Measurements from ENCODE around the gene C13orf42.

Gene C13orf42

DNA sequence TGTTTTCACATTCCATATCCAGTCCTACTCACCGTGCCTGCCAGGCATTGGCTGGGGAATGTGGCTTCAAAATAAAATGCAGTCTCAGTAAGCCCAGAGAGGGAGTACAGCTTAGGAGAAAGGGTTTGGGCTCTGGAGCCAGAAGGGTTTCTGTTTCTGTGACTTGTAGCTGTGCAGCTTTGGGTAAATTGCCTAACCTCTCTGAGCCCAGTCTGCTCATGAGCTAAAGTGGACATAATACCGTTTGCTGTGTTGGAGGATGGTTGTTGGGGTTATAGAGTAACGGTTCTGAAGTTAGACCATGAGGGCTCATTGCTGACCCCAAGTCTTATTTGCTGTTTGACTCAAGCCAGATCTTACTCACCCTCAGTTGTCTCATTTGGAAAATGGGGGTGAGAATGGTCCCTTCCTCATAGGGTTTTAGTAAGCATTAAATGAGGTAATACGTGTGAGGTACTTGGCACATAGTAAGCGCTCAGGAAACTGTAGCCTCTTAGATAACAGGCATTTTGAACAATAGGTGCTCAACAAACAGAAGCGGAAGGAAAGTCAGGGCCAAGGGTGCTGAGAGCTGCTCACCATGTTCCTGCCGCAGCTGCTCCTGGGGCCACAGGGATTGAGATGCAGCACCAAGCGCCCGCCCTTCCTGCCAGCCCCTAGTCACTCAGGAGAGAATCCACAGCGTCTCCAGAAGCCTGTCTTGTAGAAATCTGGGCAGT, 45.5 kb downstream of the C13orf42 start:
- DNase-seq (ENCODE audit: low spot score): no peak

DNA sequence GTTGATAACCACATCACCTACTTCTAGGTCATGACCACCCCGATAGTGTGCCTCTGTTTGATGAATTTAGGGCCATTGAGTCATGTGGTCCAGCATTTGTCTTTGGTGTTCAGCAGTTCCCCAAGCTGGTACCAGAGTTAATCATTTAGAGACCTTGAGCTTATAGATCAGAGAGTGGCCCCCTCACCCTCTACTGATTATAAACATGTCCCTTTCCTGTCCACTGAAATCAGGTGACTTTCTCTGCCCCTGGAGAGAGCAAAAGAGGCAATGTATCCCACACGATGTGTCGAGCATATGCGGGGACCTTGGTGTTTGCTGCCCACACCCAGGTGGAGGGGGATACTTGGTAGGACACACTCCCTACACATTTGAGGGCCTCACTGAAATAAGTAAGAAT, 46.3 kb downstream of the C13orf42 start:
- no peak for DNase-seq (ENCODE audit: low spot score)

DNA sequence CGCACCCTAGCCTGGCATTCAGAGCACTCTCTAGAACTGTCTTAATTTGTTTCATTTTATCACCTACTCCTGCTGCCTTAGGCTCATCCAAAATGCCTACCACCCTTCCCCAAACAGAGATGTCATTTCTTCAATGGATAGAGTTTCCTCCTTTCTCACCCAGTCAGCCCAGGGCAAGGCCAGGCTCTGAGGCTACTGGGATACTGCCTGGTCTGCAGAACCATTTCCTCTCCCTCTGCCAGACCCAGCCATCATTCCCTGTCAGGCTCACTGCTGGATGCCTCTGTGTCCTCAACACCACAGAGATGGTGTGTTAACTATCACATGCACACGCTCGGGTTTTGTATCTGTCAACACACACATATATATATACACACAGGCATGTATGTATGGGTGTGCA, 47.2 kb downstream of the C13orf42 start:
- DNase-seq (ENCODE audit: low spot score): no peak

DNA sequence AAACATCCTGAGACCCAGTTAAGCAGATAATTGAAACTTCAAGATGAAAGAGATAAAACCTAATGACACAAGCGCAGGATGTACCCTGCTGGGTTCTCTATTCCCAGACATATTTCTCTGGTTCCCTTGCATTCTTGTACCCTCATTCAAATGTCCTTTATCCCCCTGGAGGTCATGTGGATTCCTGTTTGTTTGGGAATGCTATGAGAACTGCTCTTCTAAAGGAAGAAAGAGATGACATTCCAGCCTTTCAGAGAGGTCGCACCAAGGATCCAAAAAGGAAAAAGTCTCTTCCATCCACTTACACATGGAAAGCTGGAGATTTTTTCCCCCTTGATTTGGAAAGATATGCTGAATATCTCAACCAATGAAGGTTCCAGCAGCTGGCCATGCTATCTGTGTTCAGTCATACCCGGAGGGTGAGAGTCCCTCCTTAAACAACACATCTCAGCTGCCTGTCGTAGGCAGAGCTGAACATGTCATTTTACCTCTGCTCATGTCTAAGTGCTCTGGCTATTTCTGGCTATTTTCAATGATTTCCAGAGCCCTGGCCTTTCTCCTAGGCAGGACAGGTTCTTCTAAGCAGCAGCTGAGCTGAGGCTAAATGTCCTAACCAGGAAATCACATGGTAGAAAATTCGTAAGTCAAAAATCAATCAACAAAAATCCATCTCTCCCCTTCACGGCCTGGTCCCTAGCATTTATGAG, 52.5 kb downstream of the C13orf42 start:
- DNase-seq (ENCODE audit: low spot score): no peak

DNA sequence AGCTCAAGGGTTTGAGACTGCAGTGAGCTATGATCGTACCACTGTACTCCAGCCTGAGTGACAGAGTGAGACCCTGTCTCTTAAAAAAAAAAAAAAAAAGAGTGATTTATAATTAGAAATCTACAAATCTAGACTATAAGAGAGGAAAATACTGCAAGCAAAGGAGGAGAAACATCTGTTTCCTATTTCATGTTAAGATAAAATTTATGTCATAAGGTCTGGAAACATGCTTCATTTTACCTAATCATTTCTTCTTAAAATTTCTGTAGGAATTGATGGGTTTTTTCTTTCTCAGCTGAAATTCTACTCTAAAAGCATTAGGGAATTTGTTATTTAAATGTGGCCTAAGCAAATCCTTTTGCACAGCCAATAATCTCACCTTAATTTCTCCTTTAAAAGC, 53.2 kb downstream of the C13orf42 start:
- DNase-seq (ENCODE audit: low spot score): no peak

DNA sequence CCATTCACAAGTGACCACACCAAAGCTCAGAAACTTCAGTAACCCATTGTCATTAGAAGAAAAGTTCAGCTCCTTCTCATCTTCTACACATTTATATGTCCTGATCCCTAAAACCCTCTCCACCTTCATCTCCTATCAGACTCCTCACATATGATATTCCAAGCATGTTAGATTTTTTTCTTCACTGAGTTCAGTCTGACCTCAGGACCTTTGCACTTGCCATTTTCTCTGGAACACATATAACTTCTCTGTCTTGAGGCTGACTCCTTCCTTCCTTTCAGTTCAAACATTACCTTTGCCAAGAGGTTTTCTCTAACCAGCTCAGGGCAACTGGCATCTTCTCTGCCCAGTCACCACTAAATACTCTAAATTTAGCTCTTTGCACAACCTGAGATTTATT, 54.1 kb downstream of the C13orf42 start:
- no peak for DNase-seq (ENCODE audit: low spot score)

DNA sequence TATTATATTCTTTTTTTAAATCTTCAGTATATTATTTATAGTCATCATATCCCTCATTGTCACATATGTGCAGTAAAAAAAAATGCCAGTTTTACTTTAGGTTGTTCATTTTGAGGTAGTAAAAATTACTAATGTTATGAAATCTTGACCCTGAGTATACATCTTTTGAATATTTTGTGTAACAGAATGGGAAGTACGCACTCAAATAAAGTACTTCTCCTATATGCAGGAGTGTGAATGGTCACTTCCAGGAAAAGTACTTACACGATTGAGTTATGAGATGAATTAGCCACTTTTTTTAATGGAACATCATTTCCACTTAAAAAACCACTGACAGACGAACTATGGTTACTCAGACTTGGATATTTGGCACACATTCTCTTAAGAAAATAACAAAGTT, 58.5 kb downstream of the C13orf42 start:
- no peak for DNase-seq (ENCODE audit: low spot score)

DNA sequence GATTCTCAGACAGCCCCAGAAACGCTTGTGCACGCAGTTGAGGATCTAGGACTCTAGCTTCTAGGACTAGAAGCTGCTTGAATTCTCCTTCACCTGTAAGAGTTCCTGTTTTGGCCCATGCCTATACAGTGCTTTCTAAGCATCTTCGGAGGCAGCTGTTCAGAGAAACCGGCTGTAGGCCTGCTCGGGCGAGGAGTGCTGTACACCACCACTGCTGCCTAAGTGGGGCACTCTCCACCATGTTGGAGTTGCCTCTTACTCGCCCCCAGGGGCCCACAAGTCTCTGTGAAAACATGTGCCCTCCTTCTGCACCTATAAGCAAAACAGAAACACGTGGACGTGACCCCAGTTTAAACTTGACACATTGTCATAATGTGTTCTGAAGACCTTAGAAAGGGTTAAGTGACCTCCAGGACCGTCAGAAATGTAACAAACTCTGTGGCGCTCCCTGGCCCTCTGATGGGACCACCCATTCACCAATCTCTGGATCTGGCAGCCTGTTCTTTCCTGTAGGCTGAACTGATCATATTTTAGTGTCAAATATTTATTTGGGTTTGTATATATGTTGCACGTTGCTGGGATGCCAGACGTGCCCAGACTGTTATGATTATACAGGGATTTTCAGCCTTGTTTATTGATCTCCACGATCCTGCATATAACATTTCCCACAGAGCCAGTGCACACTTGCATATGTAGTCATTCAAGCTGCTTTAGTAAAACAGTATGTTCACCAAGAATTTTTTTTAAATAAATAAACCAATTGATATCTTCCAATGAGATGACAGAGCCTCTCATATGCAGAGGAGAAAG, 60.8 kb downstream of the C13orf42 start:
- no peak for DNase-seq (ENCODE audit: low spot score)

DNA sequence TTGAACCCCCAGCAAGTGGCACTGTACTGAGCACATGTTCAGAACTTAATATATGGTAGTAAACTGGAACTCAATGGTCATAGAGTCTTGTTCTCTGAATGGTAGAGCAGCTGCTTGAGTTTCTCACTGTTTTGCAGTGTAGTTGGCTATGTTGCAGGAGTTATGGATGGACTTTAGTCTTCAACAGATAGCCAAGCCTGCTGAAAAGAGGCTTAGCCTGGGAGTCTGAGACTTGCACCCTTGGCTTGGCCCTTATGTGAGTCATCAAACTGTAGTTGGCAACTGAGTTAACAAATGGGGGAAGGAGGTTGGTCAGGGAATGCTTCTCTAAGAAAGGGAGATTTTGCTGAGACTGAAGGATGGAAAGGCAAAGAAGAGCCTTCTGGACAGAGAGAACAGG, 62.5 kb downstream of the C13orf42 start:
- DNase-seq (ENCODE audit: low spot score): no peak

DNA sequence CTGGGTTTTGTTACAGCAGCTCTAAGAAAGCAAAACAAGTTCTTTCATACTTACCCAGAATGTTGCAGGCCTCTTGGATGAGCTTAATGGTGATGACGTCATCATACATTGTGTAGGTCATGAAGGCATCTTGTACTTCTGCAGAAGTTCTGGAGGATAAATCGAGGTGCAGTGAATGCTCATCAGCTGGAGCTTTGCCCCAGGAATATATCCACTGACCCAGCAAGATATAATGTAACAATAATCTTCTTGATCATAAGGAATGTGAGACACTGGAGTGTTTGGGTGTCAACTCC, 63.0 kb downstream of the C13orf42 start:
- no peak for DNase-seq (ENCODE audit: low spot score)

DNA sequence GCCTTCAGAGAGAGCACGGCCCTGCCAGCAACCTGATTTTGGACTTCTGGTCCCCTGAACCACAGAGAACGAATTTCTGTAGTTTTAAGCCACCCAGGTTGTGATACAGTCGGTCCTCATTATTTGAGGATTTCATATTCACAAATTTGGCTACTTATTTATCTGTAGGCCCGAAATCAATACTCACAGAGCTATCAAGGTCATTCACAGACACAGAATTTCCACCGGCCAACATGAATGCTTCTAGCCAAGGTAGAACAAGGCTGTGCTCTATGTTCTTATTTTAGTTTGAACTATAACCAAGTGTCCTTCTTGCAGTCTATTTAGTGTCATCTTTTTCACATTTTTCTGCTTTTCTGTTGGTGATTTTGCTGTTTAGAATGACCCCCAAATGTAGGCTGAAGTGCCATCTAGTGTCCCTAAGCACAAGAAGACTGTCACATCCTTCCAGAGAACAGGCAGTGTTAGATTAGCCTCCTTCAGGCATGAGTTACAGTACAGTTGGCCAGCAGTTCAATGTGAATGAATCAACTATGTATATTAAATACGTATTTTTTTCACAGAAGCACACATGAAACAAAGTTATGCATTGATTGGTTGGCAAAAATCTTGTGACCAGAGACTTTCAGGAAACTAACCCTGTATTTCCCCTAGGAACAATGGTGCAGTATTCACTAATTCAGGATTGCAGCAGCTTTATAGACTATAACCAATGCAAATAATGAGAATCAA, 63.5 kb downstream of the C13orf42 start:
- DNase-seq (ENCODE audit: low spot score): no peak

DNA sequence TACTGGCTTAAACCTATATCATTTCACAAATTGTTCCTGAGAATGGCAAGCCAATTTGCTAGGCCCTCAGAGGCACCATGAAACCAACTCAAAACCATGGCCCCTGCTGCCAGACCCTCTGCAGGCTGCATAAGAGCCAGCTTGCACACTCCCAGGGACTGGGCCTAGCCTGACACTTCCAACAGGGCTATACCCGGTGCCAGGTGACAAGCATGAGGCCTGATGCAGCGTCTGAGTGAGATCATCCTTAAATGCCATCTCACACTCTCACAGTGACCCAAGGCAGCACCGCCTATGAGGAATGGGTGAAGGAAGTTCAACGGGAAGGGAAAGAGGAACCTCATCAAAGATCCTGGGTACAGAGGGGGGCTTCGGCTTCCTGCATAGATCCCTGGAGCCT, 65.6 kb downstream of the C13orf42 start:
- DNase-seq (ENCODE audit: low spot score): no peak

DNA sequence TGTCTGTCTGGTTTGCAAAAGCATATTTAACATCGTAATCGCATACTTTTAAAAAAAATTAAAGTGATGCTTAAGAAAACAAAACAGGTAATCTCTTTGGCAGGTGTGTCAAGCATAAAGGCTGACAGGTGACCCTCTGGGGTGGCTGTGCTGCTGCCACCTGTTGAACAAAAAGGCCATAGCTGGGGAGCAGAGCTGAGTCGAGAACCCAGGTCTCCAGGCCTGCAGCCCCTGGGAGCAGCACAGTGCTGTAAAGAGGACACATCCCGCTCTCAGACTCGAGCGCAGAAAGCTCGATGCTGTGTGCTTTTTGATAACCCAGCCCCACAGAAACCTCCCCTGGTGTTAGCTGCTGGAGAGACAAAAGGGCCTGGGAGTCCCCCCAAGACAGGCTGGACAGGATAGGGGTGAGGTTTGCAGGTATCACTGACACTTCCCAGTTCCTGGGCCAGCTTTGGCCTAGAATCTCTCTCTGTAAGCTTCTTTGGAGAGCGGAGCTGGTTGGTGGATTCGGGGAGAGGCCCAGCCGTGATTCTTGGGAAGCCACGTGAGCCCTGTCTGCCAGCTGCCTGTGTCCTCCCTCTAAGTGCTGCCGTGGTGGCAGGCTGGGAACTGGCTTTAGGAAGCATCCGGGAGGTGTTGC, 66.9 kb downstream of the C13orf42 start:
- no peak for DNase-seq (ENCODE audit: low spot score)

DNA sequence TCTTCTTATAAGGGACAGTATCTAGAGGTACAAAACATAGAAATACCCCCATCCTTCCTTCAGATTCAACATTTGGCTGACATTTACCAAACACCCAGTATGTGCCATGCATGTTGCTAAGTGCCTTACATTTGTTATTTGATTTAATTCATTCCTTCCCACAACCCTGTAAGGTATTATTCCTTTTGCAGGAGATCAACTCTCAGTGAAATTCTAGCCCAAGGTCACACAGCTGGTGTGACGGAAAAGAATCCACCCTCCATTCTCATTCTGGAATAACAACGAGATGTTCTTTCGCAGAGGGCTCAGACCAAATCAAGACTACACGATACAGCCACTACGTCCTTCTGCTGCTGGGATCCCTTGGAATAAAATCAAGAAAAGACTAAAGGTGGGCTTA, 67.8 kb downstream of the C13orf42 start:
- no peak for DNase-seq (ENCODE audit: low spot score)

DNA sequence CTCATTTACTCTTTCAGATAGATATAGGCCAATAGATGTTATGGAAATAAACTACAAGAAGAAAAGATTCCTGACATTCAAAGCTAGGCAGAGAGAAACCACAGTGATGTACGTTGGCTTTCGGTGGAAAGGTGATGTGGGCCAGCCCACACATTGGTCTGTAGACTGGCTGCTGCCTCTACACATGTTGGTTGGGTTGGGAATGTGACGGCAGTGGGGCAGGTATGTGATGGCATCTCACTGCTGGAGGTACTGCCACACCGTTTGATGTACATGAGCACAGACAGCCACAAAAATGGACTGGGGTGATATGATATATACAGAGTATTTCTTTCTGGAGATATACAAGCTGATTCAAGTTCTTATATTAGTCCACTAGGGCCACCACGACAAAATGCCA, 69.4 kb downstream of the C13orf42 start:
- DNase-seq (ENCODE audit: low spot score): no peak

DNA sequence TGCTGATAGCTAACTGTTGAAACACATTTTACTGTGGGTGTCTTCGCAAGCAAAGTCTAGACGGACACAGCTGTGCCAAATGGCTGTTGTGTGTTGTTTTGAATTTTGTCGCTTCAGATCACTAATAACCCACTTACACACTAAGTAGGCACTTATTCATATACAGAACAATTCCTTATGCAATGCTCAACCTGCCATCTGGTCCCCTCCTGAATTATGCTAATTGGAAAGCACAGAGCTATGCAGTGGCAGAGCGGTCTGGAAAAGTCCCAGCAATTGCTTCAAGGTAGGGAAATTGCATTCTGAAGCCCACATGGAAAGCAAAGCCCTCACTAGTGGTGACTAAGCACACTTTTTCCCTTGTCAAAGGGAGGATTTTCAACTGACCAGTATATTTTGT, 69.9 kb downstream of the C13orf42 start:
- no peak for DNase-seq (ENCODE audit: low spot score)

DNA sequence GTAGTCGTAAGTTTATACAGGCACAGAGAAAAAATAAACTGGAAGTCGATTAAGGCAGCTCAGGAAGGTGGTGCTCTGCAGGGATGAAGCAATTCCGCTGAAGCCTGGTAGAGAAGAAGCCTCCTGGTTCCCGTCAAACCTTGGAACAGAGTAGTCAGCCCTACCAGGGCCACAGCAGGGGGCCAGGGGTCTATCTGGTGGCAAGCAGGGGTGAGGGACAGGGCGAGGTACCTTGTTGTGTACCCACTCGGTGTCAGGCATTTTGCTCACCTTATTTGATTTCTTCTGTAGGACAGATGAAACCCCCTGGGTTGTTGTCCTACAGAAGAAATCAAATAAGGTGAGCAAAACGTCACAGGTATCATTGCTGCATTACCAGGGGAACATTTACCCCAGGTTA, 70.6 kb downstream of the C13orf42 start:
- DNase-seq (ENCODE audit: low spot score): no peak

DNA sequence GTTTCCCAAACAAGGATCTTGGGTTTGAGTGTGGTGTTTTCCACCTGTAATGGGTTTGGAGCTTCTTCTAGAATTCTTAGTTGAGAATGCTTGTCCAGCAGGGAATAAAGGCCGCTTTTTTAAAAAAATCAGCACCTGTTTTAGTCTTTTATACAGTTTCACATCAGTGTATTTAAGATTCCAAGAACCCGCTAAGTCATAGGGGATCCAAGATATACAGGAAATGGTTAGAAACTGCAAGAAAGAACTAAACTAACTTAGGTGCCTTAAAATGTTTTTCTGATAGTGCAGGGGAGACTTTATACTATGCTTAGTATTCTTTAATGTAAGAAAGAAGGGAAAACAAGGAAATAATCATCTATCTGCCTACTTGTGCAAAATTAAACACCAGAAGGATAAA, 74.7 kb downstream of the C13orf42 start:
- no peak for DNase-seq (ENCODE audit: low spot score)

DNA sequence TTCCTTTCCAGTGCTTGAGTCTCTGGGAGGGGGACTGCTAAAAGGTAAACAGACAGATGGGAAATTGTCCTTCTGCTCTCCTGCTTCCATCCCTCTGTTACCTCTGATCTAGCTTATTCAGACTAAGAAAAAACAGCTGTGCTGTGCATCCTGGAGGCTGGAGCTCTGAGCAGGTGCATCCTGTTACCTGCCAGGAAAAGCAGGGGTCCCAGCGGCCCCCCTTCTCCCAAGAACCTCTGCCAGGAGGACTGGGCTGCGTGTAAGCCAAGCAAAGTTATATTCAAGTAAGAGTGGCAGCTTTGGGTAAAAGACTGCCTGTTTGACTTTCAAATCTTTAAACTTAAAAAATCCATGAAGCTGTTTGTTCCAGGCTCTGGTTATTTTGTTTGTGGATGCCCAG, 75.1 kb downstream of the C13orf42 start:
- no peak for DNase-seq (ENCODE audit: low spot score)

DNA sequence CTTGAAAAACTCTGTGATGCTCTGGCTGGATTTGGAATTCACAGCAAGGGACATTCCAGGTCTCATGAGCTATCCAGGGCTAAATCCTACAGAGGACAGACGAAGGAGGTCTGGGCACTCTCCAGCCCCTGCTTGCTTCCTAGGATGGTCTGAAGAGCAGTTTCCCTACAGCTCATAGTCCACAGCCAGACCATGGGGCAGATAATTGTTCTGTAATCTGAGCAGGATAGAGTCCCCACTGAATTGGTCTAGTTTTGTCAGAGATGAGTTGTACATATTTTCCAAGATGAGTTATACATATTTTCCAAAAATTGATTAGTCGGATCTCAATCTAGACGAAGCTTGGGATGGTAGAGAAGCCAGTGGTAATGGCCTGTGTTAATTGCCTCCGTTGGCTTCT, 75.6 kb downstream of the C13orf42 start:
- no peak for DNase-seq (ENCODE audit: low spot score)

DNA sequence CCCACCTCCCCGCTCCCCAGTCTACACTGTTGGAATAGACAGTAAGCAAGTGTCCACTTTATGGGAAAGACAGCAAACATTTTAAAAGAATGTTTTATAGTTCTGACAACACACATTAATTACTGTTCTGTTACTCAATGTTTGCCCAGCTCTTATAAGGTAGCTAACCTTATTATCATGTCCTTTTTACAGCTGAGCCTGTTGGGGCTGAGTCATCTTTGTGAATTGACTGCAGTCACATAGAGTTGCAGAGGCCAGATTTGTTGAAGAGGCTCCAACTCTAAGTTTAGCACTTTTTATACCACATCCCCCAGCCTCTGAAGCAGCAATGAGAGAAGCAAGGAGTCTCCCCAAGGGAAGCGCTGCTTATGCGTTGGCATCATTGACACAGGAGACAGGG, 76.2 kb downstream of the C13orf42 start:
- DNase-seq (ENCODE audit: low spot score): no peak
